Right atrium auricular region (tissue), 2 donors: ENCODE data around the gene SAA2. TPM values are rescaled to one million over a fixed set of nuclear protein-coding genes. Genes with fewer than 3 reads are reported as not detected.
"Not testable (repeated sequence)": the region's sequence is repeated elsewhere in the genome, so short reads cannot be mapped to it uniquely, and the experiment has no call there.

Experiments
- DNase-seq: peaks from one replicate; pipeline ENCODE4 v3.0.0-alpha.2; 2019; ENCODE audit warnings: low spot score
- H3K27ac ChIP-seq, 2 donors: fragments of 200-600 bp; sonication (generic); 1 replicate in 1 of 2; 2 replicates in 1 of 2; pipeline ENCODE4 v1.5.1; 2016 to 2019
- H3K27me3 ChIP-seq, 2 donors: fragments of 200-600 bp; sonication (generic); one replicate each; pipeline versions ENCODE4 v1.5.1 to v1.6.0; 2017 to 2019
- H3K36me3 ChIP-seq: fragments of 200-600 bp; sonication (generic); one replicate; pipeline ENCODE4 v1.5.1; 2016
- H3K4me1 ChIP-seq, 2 donors: fragments of 200-600 bp; sonication (generic); one replicate each; pipeline versions ENCODE4 v1.5.1 to v1.6.0; 2017 to 2019
- H3K4me3 ChIP-seq, 2 donors: fragments of 200-600 bp; sonication (generic); 1 replicate in 1 of 2; 2 replicates in 1 of 2; pipeline ENCODE4 v1.5.1; 2017 to 2019; ENCODE audit warnings: mild to moderate bottlenecking in 1 of 2, moderate library complexity in 1 of 2
- H3K9me3 ChIP-seq, 2 donors: fragments of 200-600 bp; sonication (generic); one replicate each; pipeline ENCODE4 v1.5.1; 2019
- CTCF ChIP-seq, 2 donors: fragments of 200-600 bp; sonication (generic); IDR thresholded peaks; one replicate each; pipeline ENCODE4 v1.5.1; 2019; ENCODE audit warnings: antibody characterized with exemption in 2 of 2
- total RNA-seq, 2 donors: library from RNA; depleted of rRNA; stranded (reverse); fragments of >200 nt; gene quantifications; one replicate each; pipeline ENCODE4 v1.1.0, GENCODE V29; 2016

Gene SAA2
- total RNA-seq, 2 donors from 2014 or later = 1.4 TPM; not detected in 1

- no peaks in the 10 kb centered on the region for H3K27me3 ChIP-seq
- no peaks in the 10 kb centered on the region for H3K4me1 ChIP-seq
- no peaks in the 10 kb centered on the region for H3K9me3 ChIP-seq
- DNase-seq = no peak
- no peak for TF ChIP-seq CTCF (IDR thresholded peaks at IDR 0.05)
- H3K27ac ChIP-seq = no peak overlapping the region
- H3K36me3 ChIP-seq = no peaks in the 10 kb centered on the region
- H3K4me3 ChIP-seq = no peak overlapping the region
Observed at GRCh38 chr11:18254781-18255361, 6.4 kb upstream of the SAA2 start.

GRCh38 chr11:18253778-18254338 lies 5.4 kb upstream of the SAA2 start:
- no peak overlapping the region for H3K27ac ChIP-seq
- no peak overlapping the region for H3K4me3 ChIP-seq
- no peaks in the 10 kb centered on the region for H3K9me3 ChIP-seq
- no peak for TF ChIP-seq CTCF (IDR thresholded peaks at IDR 0.05)
- no peaks in the 10 kb centered on the region for H3K4me1 ChIP-seq
- no peak for DNase-seq
- no peaks in the 10 kb centered on the region for H3K36me3 ChIP-seq
- no peaks in the 10 kb centered on the region for H3K27me3 ChIP-seq

GRCh38 chr11:18253233-18253632 lies 4.8 kb upstream of the SAA2 start:
- no peak overlapping the region for H3K27ac ChIP-seq
- no peaks in the 10 kb centered on the region for H3K27me3 ChIP-seq
- H3K9me3 ChIP-seq = no peaks in the 10 kb centered on the region
- no peak for DNase-seq
- no peaks in the 10 kb centered on the region for H3K4me1 ChIP-seq
- no peak overlapping the region for H3K4me3 ChIP-seq
- TF ChIP-seq CTCF (IDR thresholded peaks at IDR 0.05) = no peak
- no peaks in the 10 kb centered on the region for H3K36me3 ChIP-seq

- not testable (repeated sequence) for H3K36me3 ChIP-seq, H3K4me1 ChIP-seq, H3K4me3 ChIP-seq, H3K27ac ChIP-seq, H3K9me3 ChIP-seq, H3K27me3 ChIP-seq, DNase-seq
Observed at GRCh38 chr11:18247191-18247581, 1.3 kb downstream of the SAA2 start.

- not testable (repeated sequence) for DNase-seq, H3K9me3 ChIP-seq, H3K36me3 ChIP-seq, H3K4me3 ChIP-seq, H3K27ac ChIP-seq, H3K4me1 ChIP-seq, H3K27me3 ChIP-seq
Observed at GRCh38 chr11:18246379-18247190, 1.9 kb downstream of the SAA2 start.

- H3K9me3 ChIP-seq = no peaks in the 10 kb centered on the region
- H3K27me3 ChIP-seq = no peaks in the 10 kb centered on the region
- no peak for TF ChIP-seq CTCF (IDR thresholded peaks at IDR 0.05)
Observed at GRCh38 chr11:18245396-18245795, 3.1 kb downstream of the SAA2 start.

More at GRCh38 chr11:18245396-18245795, 3.1 kb downstream of the SAA2 start:
- Histone ChIP-seq H3K4me3 (no peak overlapping the region), H3K36me3 (no peaks in the 10 kb centered on the region), H3K4me1 (no peaks in the 10 kb centered on the region), H3K27ac (no peak overlapping the region)
- no peak for DNase-seq
